HCT116 (cell line): Measurements from ENCODE around the gene BAIAP2. TPM values are rescaled to one million over a fixed set of nuclear protein-coding genes. Genes with fewer than 3 reads are reported as not detected.

Source experiments
- ATAC-seq: fragments of 200-7000 bp; cut with Tn5 transposase; 2 replicates; pipeline ENCODE4 v1.9.1; 2020; ENCODE audit warnings: mild to moderate bottlenecking, moderate library complexity
- BruUV-seq: library from RNA; stranded (reverse); fragments of 400-500 nt; replicated peaks from 2 replicates; lab custom pipeline; 2021; lab: Mats Ljungman, UMichigan
- CTCF ChIA-PET: fragments of 300-600 bp; sonication (Branson Sonifier 250); formaldehyde crosslinking; loops from one replicate; lab custom pipeline; 2021; ENCODE audit warnings: antibody characterized with exemption; lab: Charles Lee
- POLR2A ChIA-PET: fragments of 300-600, 350-600 bp; sonication (Branson Sonifier 250); formaldehyde crosslinking; loops from one replicate; lab custom pipeline; 2021; ENCODE audit warnings: antibody characterized with exemption; lab: Charles Lee
- RAD21 ChIA-PET, 2 experiments: fragments of 300-600 bp; sonication (Branson Sonifier 250); formaldehyde crosslinking; loops; one replicate each; lab custom pipeline; 2023; ENCODE audit warnings: low total read pairs in 2 of 2; ENCODE audit not compliant: uncharacterized antibody in 2 of 2, unreplicated experiment in 2 of 2, low non-redundant PET in 1 of 2; lab: Charles Lee
- DNase-seq: peaks from one replicate; pipeline ENCODE4 v3.0.0-alpha.2; 2010; ENCODE audit warnings: low read depth, low spot score
- H2AFZ ChIP-seq: fragments of 200-600 bp; shearing (Covaris generic), sonication (generic); 2 replicates; pipeline ENCODE4 v1.6.1; 2017; ENCODE audit warnings: low read depth, mixed run types, mixed read lengths, antibody characterized with exemption, low read length; ENCODE audit not compliant: poor library complexity, severe bottlenecking
- H3K27ac ChIP-seq: 2 replicates; pipeline ENCODE4 v1.5.1; 2012; ENCODE audit warnings: low read depth, low read length
- H3K27me3 ChIP-seq: fragments of 200-600 bp; sonication (generic); 2 replicates; pipeline ENCODE4 v1.6.1; 2016; ENCODE audit warnings: mixed run types, low read length, mixed read lengths; ENCODE audit not compliant: insufficient read depth
- H3K36me3 ChIP-seq, 2 experiments: fragments of 200-500 bp in 1 of 2; fragments of 200-600 bp in 1 of 2; sonication (Bioruptor generic) in 1 of 2; sonication (generic) in 1 of 2; 2 replicates each; pipeline versions ENCODE4 v1.5.1 to v1.6.1; 2014 to 2016; ENCODE audit warnings: low read length in 2 of 2, inconsistent platforms in 1 of 2, mixed read lengths in 1 of 2, mixed run types in 1 of 2; ENCODE audit not compliant: insufficient read depth in 2 of 2, control insufficient read depth in 1 of 2
- H3K4me1 ChIP-seq, 2 experiments: fragments of 200-600 bp in 1 of 2; sonication (generic) in 1 of 2; 2 replicates each; pipeline versions ENCODE4 v1.5.1 to v1.6.1; 2012 to 2017; ENCODE audit warnings: low read length in 2 of 2, inconsistent platforms in 1 of 2, mild to moderate bottlenecking in 1 of 2, mixed read lengths in 1 of 2, mixed run types in 1 of 2, moderate library complexity in 1 of 2; ENCODE audit not compliant: insufficient read depth in 2 of 2, control insufficient read depth in 1 of 2
- H3K4me2 ChIP-seq: fragments of 200-600 bp; sonication (generic); 2 replicates; pipeline ENCODE4 v1.6.1; 2017; ENCODE audit warnings: mixed run types, low read length, mixed read lengths
- H3K4me3 ChIP-seq, 2 experiments: fragments of 200-600 bp in 1 of 2; sonication (generic) in 1 of 2; replicated peaks in 1 of 2; 2 replicates each; pipeline ENCODE4 v1.5.1; 2011 to 2016; ENCODE audit warnings: low read length in 2 of 2, control low read depth in 1 of 2, low read depth in 1 of 2, mild to moderate bottlenecking in 1 of 2, mixed read lengths in 1 of 2, mixed run types in 1 of 2
- H3K79me2 ChIP-seq: fragments of 200-600 bp; sonication (generic); 2 replicates; pipeline ENCODE4 v1.6.1; 2017; ENCODE audit warnings: mild to moderate bottlenecking, mixed run types, low read length, moderate library complexity, mixed read lengths; ENCODE audit not compliant: insufficient read depth
- H3K9ac ChIP-seq: fragments of 200-600 bp; sonication (generic); 2 replicates; pipeline ENCODE4 v1.6.1; 2016; ENCODE audit warnings: low read length, mixed read lengths
- H3K9me2 ChIP-seq: fragments of 200-600 bp; sonication (generic), shearing (Covaris generic); 2 replicates; pipeline ENCODE4 v1.6.1; 2017; ENCODE audit warnings: mixed run types, mild to moderate bottlenecking, moderate library complexity; ENCODE audit not compliant: insufficient read depth
- H3K9me3 ChIP-seq, 2 experiments: fragments of 200-500 bp in 1 of 2; fragments of 200-600 bp in 1 of 2; sonication (Bioruptor generic) in 1 of 2; sonication (generic) in 1 of 2; 2 replicates each; pipeline ENCODE4 v1.6.1; 2014 to 2017; ENCODE audit warnings: low read length in 2 of 2, mixed read lengths in 2 of 2, inconsistent platforms in 1 of 2, low read depth in 1 of 2, mild to moderate bottlenecking in 1 of 2, mixed run types in 1 of 2, moderate library complexity in 1 of 2; ENCODE audit not compliant: control insufficient read depth in 1 of 2, insufficient read depth in 1 of 2
- H4K20me1 ChIP-seq: fragments of 200-600 bp; sonication (generic), shearing (Covaris generic); 2 replicates; pipeline ENCODE4 v1.6.1; 2017; ENCODE audit warnings: mixed run types, mild to moderate bottlenecking, moderate library complexity; ENCODE audit not compliant: insufficient read depth
- CEBPB ChIP-seq: IDR thresholded peaks from 2 replicates; pipeline ENCODE4 v1.6.1; 2012; ENCODE audit warnings: low read depth
- POLR2AphosphoS5 ChIP-seq: IDR thresholded peaks from 2 replicates; pipeline ENCODE4 v1.6.1; 2011; ENCODE audit warnings: mild to moderate bottlenecking, low read depth, low read length, moderate library complexity
- RAD21 ChIP-seq: IDR thresholded peaks from 2 replicates; pipeline ENCODE4 v1.6.1; 2012; ENCODE audit warnings: low read depth, mild to moderate bottlenecking
- SIN3A ChIP-seq: IDR thresholded peaks from 2 replicates; pipeline ENCODE4 v1.6.1; 2012; ENCODE audit warnings: low read depth
- SP1 ChIP-seq: IDR thresholded peaks from 2 replicates; pipeline ENCODE4 v1.6.1; 2012; ENCODE audit warnings: low read depth
- YY1 ChIP-seq: IDR thresholded peaks from 2 replicates; pipeline ENCODE4 v1.6.1; 2011; ENCODE audit warnings: low read length, low read depth, moderate library complexity, mild to moderate bottlenecking; ENCODE audit not compliant: insufficient replicate concordance; ENCODE audit errors: extremely low read depth
- ZFX ChIP-seq: fragments of 450-650 bp; IDR thresholded peaks from 2 replicates; pipeline ENCODE4 v1.6.1; 2017
- intact Hi-C: fragments of 100-400 bp; cut with micrococcal nuclease; formaldehyde crosslinking; loops from 2 replicates; pipeline ENCODE4 v1.10.0; 2022
- total RNA-seq: library from RNA; stranded (reverse); gene quantifications from one replicate; pipeline ENCODE4 v1.2.1, GENCODE V29; 2021; ENCODE audit not compliant: unreplicated experiment
- TF ChIP-seq, protein P1 (sequence below), 3 experiments: fragments of 200-600 bp in 1 of 3; sonication (generic) in 1 of 3; IDR thresholded peaks in 2 of 3; conservative IDR thresholded peaks in 1 of 3; 2 replicates each; pipeline ENCODE4 v1.5.1; 2012 to 2017; ENCODE audit warnings: low read depth in 2 of 3, low read length in 2 of 3, antibody characterized with exemption in 1 of 3, borderline replicate concordance in 1 of 3, control low read depth in 1 of 3, mild to moderate bottlenecking in 1 of 3, mixed read lengths in 1 of 3, mixed run types in 1 of 3, moderate library complexity in 1 of 3; ENCODE audit not compliant: insufficient read depth in 1 of 3

BAIAP2 gene
- total RNA-seq, 1 experiment from 2014 or later, result 105 TPM

DNA sequence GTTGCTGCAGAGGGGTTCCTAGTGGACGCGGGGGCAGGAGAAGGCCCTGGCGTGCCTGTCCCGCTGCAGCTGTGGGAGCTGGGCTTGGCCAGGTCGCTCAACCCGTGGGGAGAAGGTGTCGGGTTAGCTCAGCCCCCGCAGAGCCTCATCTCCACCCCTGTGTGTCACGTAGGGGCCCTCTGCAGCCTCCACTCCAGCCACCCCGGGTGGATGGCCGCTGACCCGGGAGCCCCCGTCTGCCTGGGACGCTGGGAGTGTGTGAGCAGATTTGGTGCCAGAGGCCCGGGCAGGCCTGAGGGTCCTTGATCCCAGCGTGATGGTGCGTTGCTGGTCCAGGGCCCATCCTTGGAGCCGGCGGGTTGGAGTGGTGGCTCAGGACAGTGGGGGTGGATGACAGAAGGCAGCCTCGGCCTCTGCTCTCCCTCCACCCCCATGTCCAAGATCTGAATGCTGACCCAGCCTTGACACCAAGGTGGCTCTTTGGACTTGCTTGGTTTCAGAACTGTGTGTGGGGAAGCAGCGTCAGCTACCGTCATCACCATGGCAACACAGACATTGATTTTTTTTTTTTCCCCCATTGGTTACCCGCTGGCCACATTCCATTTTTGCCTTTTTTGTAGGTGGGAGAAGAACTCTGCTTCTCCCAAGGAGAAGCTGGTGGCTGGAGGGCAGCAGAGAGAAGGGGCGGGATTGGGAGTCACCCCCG, 35.7 kb downstream of the BAIAP2 start:
- Histone ChIP-seq H3K9me3 (no peaks in the 10 kb centered on the region), H3K36me3 (peaks cover 2 to 29% of the 10 kb centered on the region in 2 experiments; a peak in 3 of 4 replicates), H3K4me3 (no peak overlapping the region), H3K4me1 (peaks cover 19 to 32% of the 10 kb centered on the region in 2 experiments), H3K9me2 (no peaks in the 10 kb centered on the region), H3K4me2 (0 out of 2 replicates have a peak overlapping the region, but pooled peaks have one; percentile 48), H3K27me3 (no peaks in the 10 kb centered on the region), H3K27ac (no peak overlapping the region; the same call in 1 of the 2 replicates), H3K9ac (no peak overlapping the region), H3K79me2 (peaks cover 76% of the 10 kb centered on the region), H4K20me1 (no peaks in the 10 kb centered on the region), H2AFZ (no peak overlapping the region)
- ChIA-PET CTCF (no interaction called here), POLR2A (no interaction called here), RAD21 (no interaction called here)
- DNase-seq, result no peak
- TF ChIP-seq, protein P1, sequence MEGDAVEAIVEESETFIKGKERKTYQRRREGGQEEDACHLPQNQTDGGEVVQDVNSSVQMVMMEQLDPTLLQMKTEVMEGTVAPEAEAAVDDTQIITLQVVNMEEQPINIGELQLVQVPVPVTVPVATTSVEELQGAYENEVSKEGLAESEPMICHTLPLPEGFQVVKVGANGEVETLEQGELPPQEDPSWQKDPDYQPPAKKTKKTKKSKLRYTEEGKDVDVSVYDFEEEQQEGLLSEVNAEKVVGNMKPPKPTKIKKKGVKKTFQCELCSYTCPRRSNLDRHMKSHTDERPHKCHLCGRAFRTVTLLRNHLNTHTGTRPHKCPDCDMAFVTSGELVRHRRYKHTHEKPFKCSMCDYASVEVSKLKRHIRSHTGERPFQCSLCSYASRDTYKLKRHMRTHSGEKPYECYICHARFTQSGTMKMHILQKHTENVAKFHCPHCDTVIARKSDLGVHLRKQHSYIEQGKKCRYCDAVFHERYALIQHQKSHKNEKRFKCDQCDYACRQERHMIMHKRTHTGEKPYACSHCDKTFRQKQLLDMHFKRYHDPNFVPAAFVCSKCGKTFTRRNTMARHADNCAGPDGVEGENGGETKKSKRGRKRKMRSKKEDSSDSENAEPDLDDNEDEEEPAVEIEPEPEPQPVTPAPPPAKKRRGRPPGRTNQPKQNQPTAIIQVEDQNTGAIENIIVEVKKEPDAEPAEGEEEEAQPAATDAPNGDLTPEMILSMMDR (IDR thresholded peaks at IDR 0.05 in 2 of 3, conservative IDR thresholded peaks at IDR 0.05 in 1 of 3; ENCODE audit: borderline replicate concordance in 1 of 3, insufficient read depth in 1 of 3, low read depth in 2 of 3, low read length in 2 of 3), result no peak
- no peak for TF ChIP-seq SP1
- no peak for TF ChIP-seq POLR2AphosphoS5
- TF ChIP-seq RAD21, result no peak
- TF ChIP-seq ZFX, result no peak
- TF ChIP-seq CEBPB, result no peak
- TF ChIP-seq YY1, result no peak
- no peak for TF ChIP-seq SIN3A
- ATAC-seq, result no peak
- no TSS peak for BruUV-seq
- intact Hi-C loops, result no loop called here
